DND-41 (cell line): Measurements from ENCODE around the gene STPG2.

Source experiments
- ATAC-seq: fragments of 200-7000 bp; cut with Tn5 transposase; 3 replicates; pipeline ENCODE4 v1.9.1; 2021; ENCODE audit warnings: low read depth; ENCODE audit not compliant: insufficient read depth
- DNase-seq: peaks from one replicate; pipeline ENCODE4 v3.0.0-alpha.2; 2020
- H2AFZ ChIP-seq: 2 replicates; pipeline ENCODE4 v1.6.0; 2012; ENCODE audit warnings: low read depth, low read length
- H3K27ac ChIP-seq: 2 replicates; pipeline ENCODE4 v1.5.1; 2012; ENCODE audit warnings: low read length, inconsistent platforms
- H3K27me3 ChIP-seq: fragments of 200-600 bp; sonication (generic); 2 replicates; pipeline ENCODE4 v1.6.0; 2012; ENCODE audit warnings: low read length, mild to moderate bottlenecking, inconsistent platforms; ENCODE audit not compliant: insufficient read depth, poor library complexity
- H3K36me3 ChIP-seq: 2 replicates; pipeline ENCODE4 v1.5.1; 2012; ENCODE audit warnings: low read length, inconsistent platforms; ENCODE audit not compliant: insufficient read depth
- H3K4me1 ChIP-seq: 2 replicates; pipeline ENCODE4 v1.5.1; 2012; ENCODE audit warnings: mild to moderate bottlenecking, low read length; ENCODE audit not compliant: insufficient read depth
- H3K4me2 ChIP-seq: 2 replicates; pipeline ENCODE4 v1.6.0; 2012; ENCODE audit warnings: mild to moderate bottlenecking, moderate library complexity, low read length, inconsistent platforms; ENCODE audit not compliant: insufficient read depth
- H3K4me3 ChIP-seq, 2 experiments: fragments of 200-600 bp in 1 of 2; shearing (Covaris generic) in 1 of 2; 2 replicates each; pipeline ENCODE4 v1.5.1; 2012 to 2016; ENCODE audit warnings: inconsistent platforms in 2 of 2, low read length in 2 of 2, mild to moderate bottlenecking in 2 of 2, low read depth in 1 of 2, moderate library complexity in 1 of 2
- H3K79me2 ChIP-seq: 2 replicates; pipeline ENCODE4 v1.6.0; 2012; ENCODE audit warnings: low read length, inconsistent platforms; ENCODE audit not compliant: insufficient read depth
- H3K9ac ChIP-seq: 2 replicates; pipeline ENCODE4 v1.6.0; 2012; ENCODE audit warnings: low read depth, mild to moderate bottlenecking, inconsistent platforms, low read length, moderate library complexity
- H3K9me3 ChIP-seq: 2 replicates; pipeline ENCODE4 v1.5.1; 2012; ENCODE audit warnings: low read length, moderate library complexity, mild to moderate bottlenecking, inconsistent platforms; ENCODE audit not compliant: insufficient read depth, severe bottlenecking
- H4K20me1 ChIP-seq: 2 replicates; pipeline ENCODE4 v1.6.0; 2012; ENCODE audit warnings: low read length; ENCODE audit not compliant: insufficient read depth
- CTCF ChIP-seq: IDR thresholded peaks from 2 replicates; pipeline ENCODE4 v1.5.1; 2012; ENCODE audit warnings: borderline replicate concordance, low read length, moderate library complexity, mild to moderate bottlenecking; ENCODE audit not compliant: poor library complexity, severe bottlenecking; ENCODE audit errors: extremely low read depth
- EZH2 ChIP-seq: IDR thresholded peaks from 3 replicates; pipeline ENCODE4 v1.6.1; 2012; ENCODE audit warnings: borderline replicate concordance, low read depth, mild to moderate bottlenecking, moderate library complexity, low read length, inconsistent platforms; ENCODE audit not compliant: severe bottlenecking

Gene STPG2

GRCh38 chr4:98125585-98125984, 17.7 kb downstream of the STPG2 start:
- H3K4me3 ChIP-seq = no peak overlapping the region
- no peak for ATAC-seq
- H3K9me3 ChIP-seq = no peaks in the 10 kb centered on the region
- no peak for TF ChIP-seq EZH2
- no peak for TF ChIP-seq CTCF
- H3K27ac ChIP-seq = no peak overlapping the region
- no peak overlapping the region for H2AFZ ChIP-seq
- no peaks in the 10 kb centered on the region for H3K4me1 ChIP-seq
- H3K27me3 ChIP-seq = no peaks in the 10 kb centered on the region
- H3K4me2 ChIP-seq = no peak overlapping the region
- H3K36me3 ChIP-seq = no peaks in the 10 kb centered on the region
- H4K20me1 ChIP-seq = no peaks in the 10 kb centered on the region
- DNase-seq = no peak
- H3K79me2 ChIP-seq = no peaks in the 10 kb centered on the region
- no peak overlapping the region for H3K9ac ChIP-seq

GRCh38 chr4:98117363-98117762, 25.9 kb downstream of the STPG2 start:
- no peak overlapping the region for H3K4me2 ChIP-seq
- H3K4me3 ChIP-seq = no peak overlapping the region
- no peak overlapping the region for H3K27ac ChIP-seq
- H3K9ac ChIP-seq = no peak overlapping the region
- no peaks in the 10 kb centered on the region for H3K4me1 ChIP-seq
- no peaks in the 10 kb centered on the region for H4K20me1 ChIP-seq
- no peak overlapping the region for H2AFZ ChIP-seq
- peaks cover 7% of the 10 kb centered on the region for H3K9me3 ChIP-seq
- DNase-seq = no peak
- no peak for ATAC-seq
- H3K27me3 ChIP-seq = no peaks in the 10 kb centered on the region
- H3K79me2 ChIP-seq = no peaks in the 10 kb centered on the region
- no peaks in the 10 kb centered on the region for H3K36me3 ChIP-seq
- no peak for TF ChIP-seq CTCF
- TF ChIP-seq EZH2 = no peak

GRCh38 chr4:98113012-98113411, 30.3 kb downstream of the STPG2 start:
- ATAC-seq (peak; percentile 59; the same call in 1 of the 3 replicates), DNase-seq (peak; percentile 26)
- no peak for TF ChIP-seq EZH2
- TF ChIP-seq CTCF = peak; percentile 58
- no peaks in the 10 kb centered on the region for H3K79me2 ChIP-seq
- no peaks in the 10 kb centered on the region for H3K36me3 ChIP-seq
- H3K9me3 ChIP-seq = no peaks in the 10 kb centered on the region
- no peak overlapping the region for H3K9ac ChIP-seq
- H3K4me1 ChIP-seq = no peaks in the 10 kb centered on the region
- H3K4me2 ChIP-seq = no peak overlapping the region
- no peak overlapping the region for H3K4me3 ChIP-seq
- no peaks in the 10 kb centered on the region for H4K20me1 ChIP-seq
- no peaks in the 10 kb centered on the region for H3K27me3 ChIP-seq
- no peak overlapping the region for H2AFZ ChIP-seq
- no peak overlapping the region for H3K27ac ChIP-seq

- Histone ChIP-seq H3K27ac (no peak overlapping the region), H3K9ac (no peak overlapping the region), H3K79me2 (no peaks in the 10 kb centered on the region), H4K20me1 (no peaks in the 10 kb centered on the region), H3K4me2 (no peak overlapping the region), H3K27me3 (no peaks in the 10 kb centered on the region), H2AFZ (no peak overlapping the region), H3K9me3 (no peaks in the 10 kb centered on the region), H3K4me3 (no peak overlapping the region), H3K4me1 (no peaks in the 10 kb centered on the region), H3K36me3 (no peaks in the 10 kb centered on the region)
- no peak for TF ChIP-seq CTCF
- no peak for TF ChIP-seq EZH2
- ATAC-seq (no peak), DNase-seq (no peak)
These were observed 32.3 kb downstream of the STPG2 start for GRCh38 chr4:98110929-98111328.
